LNCAP (cell line): ENCODE measurements around the gene SMIM12.

Source experiments
- TF ChIP-seq, protein P1 (sequence below): fragments of 450-650 bp; IDR thresholded peaks from 2 replicates; pipeline ENCODE4 v1.5.1; 2017; ENCODE audit warnings: mild to moderate bottlenecking

The SMIM12 gene

DNA sequence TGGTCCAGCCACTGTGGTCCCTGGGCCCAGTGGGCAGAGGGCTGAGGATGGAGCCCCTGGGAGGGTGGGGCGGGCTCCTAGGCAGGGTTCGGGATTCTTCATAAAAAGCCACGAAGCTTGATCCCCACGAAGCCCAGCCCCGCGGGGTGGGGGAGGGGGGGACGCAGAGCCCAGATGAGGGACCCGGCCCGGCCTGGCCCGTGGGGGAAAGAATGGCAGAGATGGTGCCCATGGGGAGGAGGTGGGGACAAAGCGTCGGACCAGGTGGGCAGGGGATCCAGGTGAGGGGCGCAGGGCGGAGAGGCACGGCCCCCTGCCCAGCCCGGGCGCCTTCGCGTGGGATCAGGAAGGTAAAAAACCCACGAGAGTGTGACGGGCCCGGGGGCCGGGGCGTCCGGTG lies 6.0 kb upstream of the SMIM12 start:
- TF ChIP-seq, protein P1, sequence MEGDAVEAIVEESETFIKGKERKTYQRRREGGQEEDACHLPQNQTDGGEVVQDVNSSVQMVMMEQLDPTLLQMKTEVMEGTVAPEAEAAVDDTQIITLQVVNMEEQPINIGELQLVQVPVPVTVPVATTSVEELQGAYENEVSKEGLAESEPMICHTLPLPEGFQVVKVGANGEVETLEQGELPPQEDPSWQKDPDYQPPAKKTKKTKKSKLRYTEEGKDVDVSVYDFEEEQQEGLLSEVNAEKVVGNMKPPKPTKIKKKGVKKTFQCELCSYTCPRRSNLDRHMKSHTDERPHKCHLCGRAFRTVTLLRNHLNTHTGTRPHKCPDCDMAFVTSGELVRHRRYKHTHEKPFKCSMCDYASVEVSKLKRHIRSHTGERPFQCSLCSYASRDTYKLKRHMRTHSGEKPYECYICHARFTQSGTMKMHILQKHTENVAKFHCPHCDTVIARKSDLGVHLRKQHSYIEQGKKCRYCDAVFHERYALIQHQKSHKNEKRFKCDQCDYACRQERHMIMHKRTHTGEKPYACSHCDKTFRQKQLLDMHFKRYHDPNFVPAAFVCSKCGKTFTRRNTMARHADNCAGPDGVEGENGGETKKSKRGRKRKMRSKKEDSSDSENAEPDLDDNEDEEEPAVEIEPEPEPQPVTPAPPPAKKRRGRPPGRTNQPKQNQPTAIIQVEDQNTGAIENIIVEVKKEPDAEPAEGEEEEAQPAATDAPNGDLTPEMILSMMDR: no peak

DNA sequence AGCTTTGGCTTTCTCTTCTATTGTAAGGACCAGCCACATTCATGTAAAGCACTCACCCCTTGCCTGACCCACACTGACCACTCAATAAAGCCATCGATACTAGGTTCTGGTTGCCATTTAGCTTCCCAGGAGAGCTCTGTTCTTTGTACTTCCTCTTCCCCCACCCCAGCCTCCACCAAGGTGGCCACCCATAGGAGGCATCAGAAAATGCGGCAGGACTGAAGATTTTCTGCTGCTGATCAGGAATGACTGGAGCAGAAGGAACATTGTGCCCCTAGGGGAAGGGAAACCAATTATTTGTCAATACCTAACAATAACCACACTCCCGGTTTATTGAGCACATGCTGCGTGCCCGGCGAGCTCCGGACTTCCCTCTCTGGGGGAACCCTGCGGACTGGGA lies 5.2 kb upstream of the SMIM12 start:
- TF ChIP-seq, protein P1: no peak

DNA sequence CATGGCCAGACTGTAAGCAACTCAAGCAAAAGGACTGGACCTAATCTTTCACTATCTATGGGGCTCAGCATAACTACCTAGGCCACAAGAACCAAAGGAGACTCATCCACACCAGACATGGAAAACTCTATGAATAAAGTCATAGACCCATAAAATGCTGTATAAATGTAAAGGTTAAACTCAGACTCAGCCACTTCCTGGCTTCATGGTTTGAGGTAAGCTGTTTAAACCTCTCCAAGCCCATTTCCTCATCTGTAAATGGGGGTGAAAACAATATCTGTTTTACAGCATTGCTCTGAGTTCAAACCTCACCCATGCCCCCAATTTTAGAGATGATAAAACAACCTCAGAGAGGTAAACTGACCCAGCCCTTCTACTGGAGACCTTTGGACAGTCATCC lies 4.0 kb upstream of the SMIM12 start:
- TF ChIP-seq, protein P1: no peak

DNA sequence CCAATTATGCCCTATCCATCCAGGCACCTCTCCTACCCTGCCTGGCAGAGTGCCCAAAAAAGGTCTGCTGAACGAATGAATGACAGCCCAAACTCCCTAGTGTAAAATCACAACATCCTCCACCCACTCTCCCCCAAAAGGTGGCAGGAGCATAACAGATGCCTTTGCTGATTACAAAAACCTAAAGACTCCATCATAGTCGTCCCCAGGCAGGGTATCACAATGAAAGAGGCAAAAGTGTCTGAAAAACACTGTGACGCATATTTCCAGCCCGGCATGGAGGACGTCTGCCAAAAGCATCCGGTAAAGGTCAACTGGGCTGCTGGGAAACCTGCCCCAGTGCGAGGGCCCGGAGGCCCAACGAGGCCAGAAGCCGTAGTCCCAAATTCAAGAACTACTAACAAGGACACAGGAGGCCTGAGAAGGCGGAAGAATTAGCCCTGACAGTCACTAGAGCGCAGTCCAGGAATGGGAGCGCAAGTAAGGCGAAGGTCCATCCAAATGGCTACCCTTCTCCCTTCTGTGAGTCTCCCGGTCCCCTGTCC lies 576 bp downstream of the SMIM12 start:
- TF ChIP-seq, protein P1: no peak

DNA sequence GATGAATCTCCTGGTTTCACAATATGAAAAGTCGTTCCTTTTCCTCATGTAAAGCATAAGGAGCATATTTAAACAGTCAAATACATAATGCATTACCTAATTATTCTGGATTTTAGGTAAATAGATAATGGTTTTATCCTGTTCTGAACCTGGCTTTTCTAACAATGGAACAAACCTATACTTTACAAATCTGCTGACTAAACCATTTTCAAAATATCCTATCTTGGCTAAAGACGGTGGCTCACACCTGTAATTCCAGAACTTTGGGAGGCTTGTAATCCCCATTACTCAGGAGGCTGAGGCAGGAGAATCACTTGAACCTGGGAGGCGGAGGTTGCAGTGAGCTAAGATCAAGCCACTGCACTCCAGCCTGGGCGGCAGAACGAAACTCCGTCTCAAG lies 2.9 kb downstream of the SMIM12 start:
- TF ChIP-seq, protein P1: no peak

DNA sequence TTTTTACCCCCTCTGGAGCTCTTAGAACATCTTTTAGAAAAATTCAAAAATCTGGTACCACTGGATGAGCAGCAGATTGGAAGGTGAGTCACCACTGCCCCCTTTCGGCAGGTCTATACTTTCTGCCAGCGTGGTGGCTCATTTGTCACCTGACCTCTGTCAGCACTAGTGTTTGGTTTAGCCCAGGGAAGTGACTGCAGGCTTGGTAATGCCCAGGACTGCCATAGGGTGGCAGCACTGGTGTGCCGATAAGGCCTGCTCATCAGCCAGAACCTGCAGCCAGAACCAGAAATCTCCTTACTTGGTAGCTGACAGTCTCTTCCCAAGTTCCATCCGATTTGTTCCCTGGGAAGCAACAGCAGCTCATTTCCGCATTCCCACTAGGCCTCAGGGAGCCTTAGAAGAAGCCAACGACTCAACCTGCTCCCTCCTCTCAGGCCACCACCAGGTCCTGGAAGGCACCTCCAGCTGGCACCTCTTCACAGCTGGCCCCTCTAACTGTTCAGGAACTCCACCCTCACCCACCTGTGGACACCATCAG lies 6.8 kb downstream of the SMIM12 start:
- TF ChIP-seq, protein P1: peak; percentile 100

DNA sequence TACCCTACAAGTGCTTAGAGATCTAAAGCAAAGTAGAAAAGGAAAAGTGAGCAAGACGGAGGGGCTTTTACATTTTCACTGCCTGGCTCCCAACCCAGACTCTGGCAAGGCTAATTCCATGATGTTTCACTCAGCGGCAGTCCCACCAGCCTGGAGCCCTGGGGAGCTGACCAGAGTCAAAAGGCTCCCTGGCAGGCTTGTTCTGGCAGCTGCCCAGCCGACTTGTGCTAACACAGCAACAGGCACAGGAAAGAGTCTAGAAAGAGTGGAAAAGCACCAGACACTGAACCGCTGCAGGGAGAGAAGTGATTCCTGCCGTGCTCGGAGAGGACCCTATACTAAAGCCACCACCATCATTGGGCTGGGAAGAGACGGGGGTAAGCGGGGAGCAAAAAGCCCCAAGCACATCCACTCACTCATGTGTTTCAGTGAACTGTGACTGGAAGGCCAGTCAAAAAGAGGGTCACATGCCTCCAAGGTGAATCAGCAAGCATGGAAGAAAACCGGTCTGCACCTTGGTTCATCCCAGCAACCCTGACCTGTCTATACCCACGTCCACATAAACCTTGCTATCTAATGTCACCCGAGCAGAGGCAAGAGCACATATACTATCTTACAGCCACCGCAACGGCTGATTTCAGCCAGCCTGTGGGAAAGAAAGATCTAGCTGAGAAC lies 8.0 kb downstream of the SMIM12 start:
- TF ChIP-seq, protein P1: no peak
